ENCODE measurements around the gene MAN2A1. TPM values are rescaled to one million over a fixed set of nuclear protein-coding genes. Genes with fewer than 3 reads are reported as not detected.

Gene MAN2A1
- polyA plus RNA-seq, 10 donors, result 36.2 to 52.2 (median 44.4) TPM

- DNase-seq, result no peak
Observed at GRCh38 chr5:109901628-109901981, 211.9 kb downstream of the MAN2A1 start.

- DNase-seq, result no peak
Observed at GRCh38 chr5:109903061-109903460, 213.3 kb downstream of the MAN2A1 start.

DNA sequence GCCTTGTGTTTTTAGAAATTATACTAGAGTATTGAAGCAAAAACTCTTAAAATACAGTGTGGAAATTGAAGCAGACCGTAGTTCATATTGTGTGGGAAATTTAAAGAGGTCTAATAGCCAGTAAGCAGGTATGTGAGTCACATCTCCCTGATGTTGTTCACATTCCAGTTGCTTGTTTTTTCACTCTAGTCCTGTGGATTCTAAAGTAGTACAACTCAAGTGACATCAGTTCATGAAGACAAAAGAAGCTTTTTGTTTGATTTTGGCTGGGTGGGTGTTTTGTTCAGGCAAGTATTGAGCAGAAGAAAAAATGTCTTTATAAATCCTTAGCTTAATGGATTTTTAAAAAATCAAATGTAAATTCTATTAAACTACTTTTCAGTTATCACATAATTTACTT, 216.2 kb downstream of the MAN2A1 start:
- DNase-seq, result no peak

- DNase-seq, result no peak
Observed at GRCh38 chr5:109907189-109907588, 217.5 kb downstream of the MAN2A1 start.

GRCh38 chr5:109907731-109908130, 218.0 kb downstream of the MAN2A1 start:
- DNase-seq, result peak in 2 of 3 donors; percentile 26 to 48

- DNase-seq, result no peak
Observed at GRCh38 chr5:109908366-109908765, 218.6 kb downstream of the MAN2A1 start.

GRCh38 chr5:109910874-109911273, 221.1 kb downstream of the MAN2A1 start:
- no peak for DNase-seq

DNA sequence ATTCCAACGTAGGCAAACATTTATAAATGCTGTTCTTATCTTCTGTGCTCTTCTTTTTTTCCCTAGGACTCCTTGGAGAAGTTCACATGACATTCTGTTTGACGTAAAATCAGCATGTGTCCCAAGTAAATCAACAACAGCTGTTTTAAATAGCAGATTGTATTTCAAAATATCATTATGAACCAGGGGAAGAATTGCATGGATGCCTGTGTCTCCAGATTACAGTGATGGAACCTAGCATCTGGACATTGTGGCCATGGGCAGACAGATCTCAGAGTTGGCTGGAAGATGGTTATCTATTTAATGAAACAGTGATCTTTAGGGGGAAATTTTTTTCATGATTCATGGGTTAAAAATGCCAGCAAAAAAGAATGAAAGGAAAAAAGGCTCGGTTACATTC, 222.0 kb downstream of the MAN2A1 start:
- peak; percentile 29 to 73 (median 49) for DNase-seq

DNA sequence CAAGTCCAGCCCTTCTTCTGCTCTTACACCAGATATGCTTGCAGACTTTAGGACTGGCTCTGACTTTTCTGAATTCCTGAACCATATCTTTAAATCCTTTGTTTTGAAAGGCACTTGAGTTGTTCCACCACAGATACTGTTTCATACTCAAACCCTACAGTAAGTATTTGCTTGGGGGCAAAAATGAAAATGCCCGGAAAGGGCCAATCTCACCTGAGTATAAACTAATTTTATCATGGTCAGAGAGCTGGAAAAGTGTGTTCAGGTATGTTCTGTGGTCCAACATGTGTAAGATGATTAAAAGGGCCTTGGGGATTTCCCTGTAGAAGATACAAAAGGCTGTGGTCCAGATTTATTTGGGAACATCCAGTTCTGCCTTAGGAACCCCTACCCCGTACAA, 225.2 kb downstream of the MAN2A1 start:
- no peak for DNase-seq

DNA sequence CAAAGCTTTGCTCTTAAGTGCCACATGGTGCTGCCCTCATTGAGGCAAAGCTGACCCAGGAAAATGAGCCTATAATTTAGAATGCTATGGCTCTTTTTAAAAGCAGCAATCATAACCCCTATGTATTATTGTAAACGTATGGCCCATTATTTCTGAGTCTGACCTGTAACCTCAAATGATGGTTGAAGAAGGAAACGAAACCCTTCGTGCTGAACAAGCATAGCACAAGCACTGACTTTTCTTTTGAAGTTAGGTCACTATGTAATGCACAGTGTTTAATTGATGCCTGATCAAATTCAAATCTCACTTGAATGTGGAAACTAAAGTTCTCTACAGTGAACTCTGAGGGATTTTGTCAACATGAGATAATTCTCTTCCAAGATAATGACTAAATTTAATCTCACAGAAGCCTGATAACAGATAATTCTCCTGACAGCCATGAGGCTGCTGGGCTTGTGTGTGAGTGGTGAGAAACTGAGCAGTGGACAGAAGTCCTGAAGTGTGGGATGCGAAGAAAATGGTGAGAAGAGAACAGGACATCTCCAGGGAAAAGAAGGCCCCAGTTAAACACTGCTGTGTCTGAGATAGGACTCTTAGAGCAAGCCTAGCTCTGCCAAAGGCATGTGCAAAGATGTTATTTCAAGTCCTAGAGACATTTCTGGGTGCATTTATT, 226.9 kb downstream of the MAN2A1 start:
- no peak for DNase-seq
